H1 (cell line): ENCODE results near the gene PRKN.

Experiments used
- CTCF ChIP-seq, 3 experiments: IDR thresholded peaks; 1 replicate in 2 of 3; 2 replicates in 1 of 3; pipeline versions ENCODE4 v1.5.1 to v1.6.1; 2011; ENCODE audit warnings: low read length in 3 of 3, mild to moderate bottlenecking in 3 of 3, inconsistent platforms in 2 of 3, low read depth in 1 of 3, moderate library complexity in 1 of 3; ENCODE audit not compliant: insufficient read depth in 1 of 3; ENCODE audit errors: control extremely low read depth in 1 of 3
- EZH2 ChIP-seq: fragments of 200-600 bp; sonication (generic); IDR thresholded peaks from 2 replicates; pipeline ENCODE4 v1.7.1; 2012; ENCODE audit warnings: low read depth, mild to moderate bottlenecking, moderate library complexity, low read length, inconsistent platforms; ENCODE audit not compliant: severe bottlenecking
- TEAD4 ChIP-seq: IDR thresholded peaks from 2 replicates; pipeline ENCODE4 v1.6.1; 2012; ENCODE audit warnings: low read depth, low read length, inconsistent platforms, mixed read lengths

GRCh38 chr6:162026031-162026430 is 701.5 kb downstream of the PRKN start:
- no peak for TF ChIP-seq EZH2
- no peak for TF ChIP-seq TEAD4
- TF ChIP-seq CTCF (IDR thresholded peaks at IDR 0.05; ENCODE audit: control extremely low read depth in 1 of 3, insufficient read depth in 1 of 3, low read depth in 1 of 3, low read length in 3 of 3) = no peak
